Keratinocyte (primary cell): ENCODE results near the gene GRK5. TPM values are rescaled to one million over a fixed set of nuclear protein-coding genes. Genes with fewer than 3 reads are reported as not detected.

Experiments used
- DNase-seq: peaks from one replicate; pipeline ENCODE4 v3.0.0-alpha.2; 2011; ENCODE audit warnings: low read depth, missing footprints, low spot score
- FAIRE-seq: peaks from 2 replicates; lab custom pipeline; 2011; peaks lifted over from hg19 to GRCh38; lab: Jason Lieb, UNC
- H2AFZ ChIP-seq: 2 replicates; pipeline ENCODE4 v1.6.0; 2012; ENCODE audit warnings: low read length, control low read depth, inconsistent platforms; ENCODE audit not compliant: control insufficient read depth
- H3K27ac ChIP-seq: 2 replicates; pipeline ENCODE4 v1.5.1; 2011; ENCODE audit warnings: low read length; ENCODE audit not compliant: control insufficient read depth, insufficient read depth
- H3K27me3 ChIP-seq: 3 replicates; pipeline ENCODE4 v1.6.0; 2011; ENCODE audit warnings: low read length; ENCODE audit not compliant: control insufficient read depth, insufficient read depth; ENCODE audit errors: extremely low read depth
- H3K36me3 ChIP-seq, 2 experiments: 2 replicates in 1 of 2; 3 replicates in 1 of 2; pipeline ENCODE4 v1.5.1; 2011; ENCODE audit warnings: low read length in 2 of 2, mild to moderate bottlenecking in 1 of 2; ENCODE audit not compliant: control insufficient read depth in 2 of 2, insufficient read depth in 2 of 2; ENCODE audit errors: extremely low read depth in 1 of 2
- H3K4me1 ChIP-seq: 3 replicates; pipeline ENCODE4 v1.5.1; 2011; ENCODE audit warnings: low read length; ENCODE audit not compliant: control insufficient read depth, insufficient read depth; ENCODE audit errors: extremely low read depth
- H3K4me2 ChIP-seq: 3 replicates; pipeline ENCODE4 v1.6.0; 2011; ENCODE audit warnings: low read depth, low read length; ENCODE audit not compliant: control insufficient read depth, insufficient read depth; ENCODE audit errors: extremely low read depth
- H3K4me3 ChIP-seq, 3 experiments: fragments of 200-600 bp in 1 of 3; sonication (generic) in 1 of 3; 2 replicates in 2 of 3; 3 replicates in 1 of 3; pipeline ENCODE4 v1.5.1; 2011 to 2016; ENCODE audit warnings: low read length in 3 of 3, mild to moderate bottlenecking in 3 of 3, control low read depth in 2 of 3, inconsistent platforms in 1 of 3, low read depth in 1 of 3, mixed read lengths in 1 of 3, mixed run types in 1 of 3, moderate library complexity in 1 of 3; ENCODE audit not compliant: control insufficient read depth in 2 of 3, insufficient read depth in 2 of 3; ENCODE audit errors: extremely low read depth in 1 of 3
- H3K79me2 ChIP-seq: 2 replicates; pipeline ENCODE4 v1.6.0; 2012; ENCODE audit warnings: low read length; ENCODE audit not compliant: control insufficient read depth, insufficient read depth
- H3K9ac ChIP-seq: 3 replicates; pipeline ENCODE4 v1.6.0; 2011; ENCODE audit warnings: low read length; ENCODE audit not compliant: control insufficient read depth, insufficient read depth; ENCODE audit errors: extremely low read depth
- H3K9me1 ChIP-seq: 3 replicates; pipeline ENCODE4 v1.6.0; 2011; ENCODE audit warnings: low read length; ENCODE audit not compliant: control insufficient read depth, insufficient read depth; ENCODE audit errors: extremely low read depth
- H3K9me3 ChIP-seq: 2 replicates; pipeline ENCODE4 v1.5.1; 2012; ENCODE audit warnings: low read depth, low read length; ENCODE audit not compliant: control insufficient read depth
- H4K20me1 ChIP-seq: 3 replicates; pipeline ENCODE4 v1.6.0; 2011; ENCODE audit warnings: low read length; ENCODE audit not compliant: control insufficient read depth, insufficient read depth; ENCODE audit errors: extremely low read depth
- CTCF ChIP-seq, 3 experiments: IDR thresholded peaks in 1 of 3; conservative IDR thresholded peaks in 1 of 3; optimal IDR thresholded peaks in 1 of 3; 2 replicates in 2 of 3; 3 replicates in 1 of 3; pipeline versions ENCODE3 to v1.5.1; 2011; ENCODE audit warnings: low read length in 3 of 3, mild to moderate bottlenecking in 3 of 3, moderate library complexity in 2 of 3, control low read depth in 1 of 3, inconsistent platforms in 1 of 3; ENCODE audit not compliant: insufficient read depth in 2 of 3; ENCODE audit errors: extremely low read depth in 1 of 3
- EZH2 ChIP-seq: IDR thresholded peaks from one replicate; pipeline ENCODE4 v1.6.1; 2012; ENCODE audit warnings: inconsistent platforms, mild to moderate bottlenecking, low read length, moderate library complexity
- dilution Hi-C: fragments of 300-500 bp; cut with MboI; formaldehyde crosslinking; loops from one replicate; pipeline ENCODE4 v1.7.0; 2020; ENCODE audit warnings: low sequenced_read_pairs; ENCODE audit not compliant: extremely low pct_ligation_motif_present
- polyA plus RNA-seq, 5 experiments: library from polyadenylated mRNA; depleted of rRNA in 3 of 5; stranded (reverse) in 3 of 5; stranded (forward) in 1 of 5; unstranded in 1 of 5; fragments of >200 nt; gene quantifications; 1 replicate in 1 of 5; 2 replicates in 3 of 5; 3 replicates in 1 of 5; pipeline versions ENCODE4 v1.2.1 to v1.2.3, GENCODE V29; 2011 to 2012; ENCODE audit warnings: missing spikeins in 2 of 5, low read depth in 1 of 5, low replicate concordance in 1 of 5

The GRK5 gene
- polyA plus RNA-seq, 1 donor (not counting 4 experiments of a cell fraction or from before 2014, with no cell fraction given) = 7.6 TPM

- Histone ChIP-seq H3K27ac (no peak overlapping the region), H2AFZ (no peak overlapping the region), H4K20me1 (no peaks in the 10 kb centered on the region), H3K9me3 (no peaks in the 10 kb centered on the region), H3K4me1 (peaks cover 12% of the 10 kb centered on the region), H3K9me1 (no peaks in the 10 kb centered on the region), H3K36me3 (no peaks in the 10 kb centered on the region), H3K4me2 (no peak overlapping the region), H3K27me3 (no peaks in the 10 kb centered on the region), H3K4me3 (no peak overlapping the region), H3K9ac (no peak overlapping the region), H3K79me2 (peaks cover 4% of the 10 kb centered on the region)
- TF ChIP-seq EZH2 (no peak), CTCF (optimal IDR thresholded peaks at IDR 0.05 in 1 of 3, IDR thresholded peaks at IDR 0.05 in 1 of 3, conservative IDR thresholded peaks at IDR 0.05 in 1 of 3; ENCODE audit: extremely low read depth in 1 of 3, insufficient read depth in 2 of 3, low read length in 3 of 3) (no peak)
- FAIRE-seq (no peak), DNase-seq (no peak)
- dilution Hi-C loops = no loop called here
Measured at GRCh38 chr10:119247550-119247894, 40.2 kb downstream of the GRK5 start.

- Histone ChIP-seq H3K79me2 (peaks cover 4% of the 10 kb centered on the region), H3K9me1 (no peaks in the 10 kb centered on the region), H3K27me3 (no peaks in the 10 kb centered on the region), H3K4me1 (peaks cover 18% of the 10 kb centered on the region), H4K20me1 (no peaks in the 10 kb centered on the region), H2AFZ (no peak overlapping the region), H3K27ac (no peak overlapping the region), H3K9me3 (no peaks in the 10 kb centered on the region), H3K9ac (no peak overlapping the region), H3K36me3 (no peaks in the 10 kb centered on the region), H3K4me2 (no peak overlapping the region), H3K4me3 (no peak overlapping the region)
- dilution Hi-C loops = no loop called here
- TF ChIP-seq EZH2 (no peak), CTCF (optimal IDR thresholded peaks at IDR 0.05 in 1 of 3, IDR thresholded peaks at IDR 0.05 in 1 of 3, conservative IDR thresholded peaks at IDR 0.05 in 1 of 3; ENCODE audit: extremely low read depth in 1 of 3, insufficient read depth in 2 of 3, low read length in 3 of 3) (no peak)
- DNase-seq (no peak), FAIRE-seq (no peak)
Measured at GRCh38 chr10:119248184-119248583, 40.8 kb downstream of the GRK5 start.
